HG02571 (cell line): Measurements from ENCODE around the gene CDK6.

Source experiments
- ATAC-seq: cut with Tn5 transposase; IDR thresholded peaks from one replicate; pipeline ENCODE4 v1.9.1; 2021; ENCODE audit warnings: mild to moderate bottlenecking, moderate library complexity; ENCODE audit not compliant: unreplicated experiment

Gene CDK6

DNA sequence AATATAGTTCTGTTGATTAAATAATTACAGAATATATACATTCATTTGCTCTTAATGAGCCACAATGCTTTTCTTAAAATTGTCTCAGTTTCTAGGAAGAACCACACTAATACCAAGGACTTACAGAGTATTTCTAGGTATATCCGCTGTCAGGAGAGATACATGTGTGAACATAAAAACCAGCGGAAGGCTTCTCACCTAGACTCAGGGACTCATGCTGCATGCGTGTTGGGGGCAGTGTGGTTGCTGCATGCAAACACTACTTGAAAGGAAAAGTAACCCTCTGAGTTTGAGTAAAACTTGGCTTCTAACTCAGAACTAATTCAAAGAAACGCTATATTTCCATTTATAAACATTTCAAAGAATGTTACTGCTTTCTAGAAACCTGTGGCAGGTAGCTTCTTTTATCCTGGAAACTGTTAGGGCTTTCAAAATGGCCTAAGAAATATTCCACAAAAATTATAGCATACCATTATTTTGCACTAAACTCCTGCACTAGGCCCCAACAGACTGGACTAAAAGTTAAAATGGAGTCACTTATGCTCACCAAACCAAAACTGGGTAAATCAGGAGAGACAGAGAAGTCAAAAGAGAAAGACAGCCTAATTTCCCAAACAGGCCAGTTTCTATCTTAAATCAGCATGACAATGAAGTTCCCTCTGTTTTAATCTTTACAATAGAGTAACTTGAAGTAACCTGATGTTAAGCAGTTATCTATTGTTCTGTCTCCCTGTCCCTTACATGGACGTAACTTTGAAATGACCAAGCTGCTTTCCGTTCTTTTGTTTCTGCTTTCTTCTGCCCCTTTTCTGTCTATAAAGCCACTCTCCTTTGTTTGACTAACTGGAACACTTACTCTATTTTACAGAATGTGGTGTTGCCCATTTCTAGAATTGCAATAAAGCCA lies 151.0 kb downstream of the CDK6 start:
- ATAC-seq, result no peak

DNA sequence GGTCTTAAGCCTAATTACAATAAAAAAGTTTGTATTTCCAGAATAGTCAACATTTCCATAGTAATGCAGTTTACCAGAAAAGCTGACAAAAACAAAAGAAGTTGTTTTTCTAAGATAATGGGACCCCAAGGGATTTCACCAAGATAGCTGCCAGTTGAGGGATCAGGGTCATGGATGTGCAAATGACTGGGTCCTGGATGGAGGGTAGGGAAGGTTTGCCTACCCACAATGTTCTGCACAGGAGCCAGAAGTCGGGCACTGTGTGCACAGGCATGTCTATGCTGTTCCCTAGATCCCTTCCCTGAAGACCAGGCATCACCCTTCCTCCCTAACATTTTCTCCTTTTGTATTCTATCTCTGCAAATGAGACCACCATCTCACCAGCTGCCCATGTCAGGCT lies 152.1 kb downstream of the CDK6 start:
- ATAC-seq, result no peak

DNA sequence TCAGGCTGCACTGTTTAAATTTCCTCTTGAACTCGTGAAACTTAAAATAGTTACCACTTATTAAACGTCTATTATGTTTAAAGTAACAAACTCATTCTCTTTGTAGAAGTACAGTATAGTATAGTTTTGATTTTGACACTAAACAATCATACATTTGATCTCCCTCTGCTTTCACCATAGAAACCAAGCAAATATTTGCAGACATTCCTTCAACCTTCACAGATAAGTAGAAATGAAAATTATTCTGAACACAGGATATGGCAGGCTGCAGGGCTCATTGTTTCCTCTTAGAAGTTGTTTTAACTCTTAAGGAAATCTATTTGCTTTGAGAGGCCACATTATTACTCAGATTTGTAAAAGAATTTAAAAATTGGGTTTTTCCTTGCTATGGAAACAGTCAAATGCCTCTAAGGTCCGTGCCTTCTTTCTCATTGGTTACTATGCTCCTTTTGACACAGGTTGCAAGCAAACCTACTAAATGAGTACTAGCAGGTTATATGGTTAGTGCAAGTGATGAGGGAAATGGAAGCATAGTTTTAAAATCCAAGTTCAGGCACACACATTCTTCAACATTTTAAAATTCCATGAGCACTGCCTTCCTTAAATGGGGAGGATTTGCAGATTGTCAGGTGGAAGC lies 153.4 kb downstream of the CDK6 start:
- no peak for ATAC-seq

DNA sequence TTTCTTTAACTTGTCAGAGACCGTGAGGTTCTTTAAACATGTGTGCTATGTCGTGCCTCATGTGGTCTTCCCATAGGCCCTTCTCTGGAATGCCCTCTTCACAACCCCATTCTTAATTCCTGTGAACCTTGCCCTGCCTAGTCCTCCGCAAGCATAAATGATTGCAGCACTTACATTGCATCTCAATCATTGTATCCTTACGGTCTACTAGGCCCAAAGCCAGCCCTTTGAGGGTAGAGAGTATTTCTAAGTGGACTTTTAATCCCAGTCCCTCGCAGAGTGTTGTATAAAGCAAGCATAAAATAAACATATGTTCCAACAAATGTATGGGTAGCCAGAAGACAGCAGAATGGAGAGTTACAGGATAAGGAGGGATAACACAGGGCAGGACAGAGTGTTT lies 154.0 kb downstream of the CDK6 start:
- no peak for ATAC-seq

DNA sequence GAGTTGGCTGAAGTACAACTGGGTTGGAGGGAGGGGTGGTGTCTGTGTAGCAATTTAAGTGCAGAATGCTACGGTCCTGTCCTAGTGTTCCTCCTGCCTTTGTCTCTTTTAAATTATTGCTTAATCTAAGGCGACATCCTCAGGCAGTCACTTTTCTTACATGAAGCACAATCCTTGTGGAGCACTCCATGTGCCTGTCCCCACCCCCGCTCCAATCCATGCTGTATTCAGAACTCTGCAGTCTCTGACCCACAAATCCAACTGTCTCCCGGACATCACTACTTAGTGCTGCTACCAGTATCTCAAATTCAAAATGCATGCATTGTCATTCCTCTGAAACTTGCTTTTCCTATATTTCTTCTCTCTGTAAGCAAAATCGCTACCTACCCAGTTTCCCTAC lies 154.7 kb downstream of the CDK6 start:
- no peak for ATAC-seq

DNA sequence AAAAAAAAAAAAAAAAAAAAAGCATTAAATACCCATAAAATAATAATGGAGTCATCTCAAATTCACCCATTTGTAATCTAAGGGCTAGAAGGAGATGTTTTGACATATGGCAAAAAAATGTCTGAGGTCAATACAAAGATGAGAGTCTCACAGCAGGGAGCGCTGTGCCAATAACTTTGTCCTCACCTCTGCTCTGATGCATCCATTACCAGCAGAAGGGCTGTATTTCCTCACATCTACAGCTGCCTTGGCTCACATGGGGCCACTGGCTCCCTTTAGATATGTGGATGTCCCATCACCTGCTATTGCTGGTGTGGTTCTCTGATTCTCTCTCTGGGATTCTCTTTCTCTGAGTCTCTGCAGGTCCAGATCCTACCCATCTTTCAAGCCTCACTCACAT lies 155.9 kb downstream of the CDK6 start:
- ATAC-seq, result no peak

DNA sequence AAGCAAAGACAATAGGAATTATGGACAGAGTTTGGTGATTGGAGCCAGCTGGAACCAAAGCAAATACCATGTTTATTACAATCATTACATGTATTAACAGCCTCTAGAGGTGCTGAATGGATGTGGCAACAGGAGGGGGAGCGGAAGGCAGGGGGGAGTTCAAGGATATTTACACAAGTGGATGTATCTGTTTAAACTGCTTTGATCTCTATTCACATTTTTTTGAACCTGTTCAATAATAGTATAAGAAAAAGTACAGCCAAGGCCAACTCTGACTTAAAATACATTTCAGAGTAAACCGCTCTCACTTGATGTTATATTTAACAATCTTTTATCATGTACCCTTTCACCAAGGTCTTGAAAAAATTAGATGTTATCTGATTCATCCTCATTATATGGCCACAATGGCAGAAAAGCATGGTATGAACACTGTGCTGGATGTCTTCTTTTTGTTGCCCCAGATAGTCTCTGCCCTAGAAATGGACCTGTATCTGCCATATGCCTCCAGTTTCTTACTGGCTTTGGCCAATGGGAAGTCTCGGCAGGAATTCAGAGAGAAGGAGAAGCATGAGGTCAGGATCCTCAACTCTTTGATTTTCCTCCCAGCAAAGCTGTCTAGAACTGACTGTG lies 158.0 kb downstream of the CDK6 start:
- ATAC-seq, result no peak

DNA sequence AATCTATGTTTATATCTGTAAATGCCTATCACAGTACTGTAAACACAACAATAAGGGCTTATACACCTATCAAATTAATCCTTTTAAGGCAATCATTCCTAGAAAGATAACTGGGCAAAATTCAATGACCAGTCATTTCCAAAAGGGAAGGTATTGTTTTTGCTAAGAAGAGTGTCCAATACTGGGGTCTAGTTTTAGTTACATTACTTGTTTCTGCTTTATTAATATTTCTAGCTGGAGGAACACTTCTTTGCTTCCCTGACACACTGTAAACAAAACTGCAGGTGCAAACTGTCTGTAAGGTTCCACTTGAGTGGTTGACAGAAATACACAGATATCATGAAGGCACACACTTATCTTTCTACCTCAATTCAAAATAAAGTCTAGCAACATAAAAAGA lies 162.0 kb downstream of the CDK6 start:
- ATAC-seq, result peak; percentile 63

DNA sequence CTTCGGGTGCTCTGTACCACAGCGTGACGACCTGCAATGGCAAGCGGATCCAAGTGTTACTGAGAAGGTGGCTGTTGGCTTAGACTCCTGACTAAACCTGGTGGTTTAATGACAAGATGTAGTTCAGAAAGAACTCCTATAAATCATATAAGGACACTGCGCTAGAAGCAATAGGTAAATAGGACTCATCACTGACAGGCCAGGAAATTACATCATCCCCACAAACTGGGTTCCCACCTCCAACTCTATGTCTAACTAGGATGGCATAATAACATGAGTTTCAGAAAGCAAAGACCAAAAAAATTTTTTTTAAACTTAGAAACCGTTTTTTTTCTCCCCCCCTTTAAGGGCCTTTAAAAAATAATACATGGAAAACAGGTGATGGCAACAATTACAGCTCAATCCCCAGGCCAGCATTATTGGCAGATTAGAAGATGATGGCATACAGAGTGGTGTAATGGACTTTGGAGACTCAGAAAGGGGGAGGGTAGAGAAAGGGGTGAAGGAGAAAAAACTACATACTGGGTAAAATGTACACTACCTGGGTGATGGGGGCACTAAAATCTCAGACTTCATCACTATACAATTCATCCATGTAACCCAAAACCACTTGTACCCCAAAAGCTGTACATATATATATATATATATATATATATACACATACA lies 164.7 kb downstream of the CDK6 start:
- ATAC-seq, result no peak

DNA sequence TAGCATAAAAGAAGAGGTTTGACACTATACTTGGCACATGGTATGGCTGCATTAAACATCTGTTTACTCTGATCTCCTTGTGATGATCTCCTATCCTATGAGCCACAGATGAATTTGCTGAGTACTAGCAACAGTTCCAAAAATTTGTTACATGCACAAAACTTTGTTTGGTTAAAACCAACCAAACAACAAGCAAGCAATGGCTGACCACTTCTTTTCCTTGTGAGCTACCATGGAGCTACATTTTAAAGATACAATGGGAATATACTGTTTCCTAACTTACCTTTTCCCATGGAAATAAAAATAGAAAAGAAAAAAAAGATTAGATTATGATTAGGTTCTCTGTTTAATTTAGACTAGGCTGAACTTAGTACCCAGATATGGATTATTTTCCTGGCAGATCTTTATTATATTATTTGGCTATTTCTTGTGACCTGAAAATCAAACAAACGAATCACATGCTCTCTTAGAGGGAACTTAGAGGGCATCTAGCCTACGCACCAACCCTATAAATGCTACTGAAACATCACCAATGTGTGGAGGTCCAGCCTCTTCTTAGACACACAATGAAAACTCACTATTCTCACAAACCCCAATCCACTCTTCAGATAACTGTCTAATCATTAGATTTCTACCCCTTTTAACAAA lies 166.0 kb downstream of the CDK6 start:
- no peak for ATAC-seq

DNA sequence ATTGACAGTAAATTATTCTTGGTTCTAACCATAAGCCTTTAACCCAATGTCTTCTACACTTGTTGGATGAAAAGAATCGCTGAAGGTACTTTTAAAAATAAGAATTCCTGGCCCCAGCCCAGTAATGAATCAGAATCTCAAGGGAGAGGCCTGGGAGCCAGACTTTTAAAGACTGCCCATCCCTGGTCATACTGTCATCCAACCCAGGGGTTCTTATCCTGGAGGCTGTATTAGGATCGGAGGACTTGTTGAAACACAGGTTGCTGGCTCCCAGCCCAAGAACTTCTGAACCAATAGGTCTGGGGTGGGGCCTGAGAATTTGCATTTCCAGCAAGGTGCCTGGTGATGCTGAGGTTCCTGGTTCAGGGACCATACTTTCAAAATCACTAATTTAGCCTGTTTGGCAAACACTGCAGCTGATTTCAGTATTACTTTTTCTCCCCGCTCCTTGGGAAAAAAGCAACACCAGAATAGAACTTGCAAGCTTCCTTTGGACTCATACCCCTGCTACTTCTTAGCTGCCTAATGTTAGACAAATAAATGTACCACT lies 166.7 kb downstream of the CDK6 start:
- no peak for ATAC-seq

DNA sequence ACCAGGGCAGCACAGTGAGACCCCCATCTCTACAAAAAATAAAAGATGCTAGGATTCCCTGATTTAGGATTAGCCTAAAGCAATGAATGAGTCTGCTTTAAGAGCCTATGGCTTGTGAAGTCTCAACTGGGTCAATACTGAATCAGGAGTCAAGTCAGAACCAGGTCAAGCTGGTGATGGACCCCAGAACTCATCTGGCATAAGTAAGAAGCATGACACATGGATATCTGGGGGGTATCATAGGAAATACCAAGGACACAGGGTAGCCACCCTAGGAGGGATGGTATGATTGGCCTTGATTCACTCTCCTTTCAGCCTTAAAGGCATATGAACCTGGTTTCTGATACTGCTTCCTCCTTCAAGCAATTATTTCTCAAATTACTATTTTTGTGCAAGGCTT lies 167.8 kb downstream of the CDK6 start:
- no peak for ATAC-seq

DNA sequence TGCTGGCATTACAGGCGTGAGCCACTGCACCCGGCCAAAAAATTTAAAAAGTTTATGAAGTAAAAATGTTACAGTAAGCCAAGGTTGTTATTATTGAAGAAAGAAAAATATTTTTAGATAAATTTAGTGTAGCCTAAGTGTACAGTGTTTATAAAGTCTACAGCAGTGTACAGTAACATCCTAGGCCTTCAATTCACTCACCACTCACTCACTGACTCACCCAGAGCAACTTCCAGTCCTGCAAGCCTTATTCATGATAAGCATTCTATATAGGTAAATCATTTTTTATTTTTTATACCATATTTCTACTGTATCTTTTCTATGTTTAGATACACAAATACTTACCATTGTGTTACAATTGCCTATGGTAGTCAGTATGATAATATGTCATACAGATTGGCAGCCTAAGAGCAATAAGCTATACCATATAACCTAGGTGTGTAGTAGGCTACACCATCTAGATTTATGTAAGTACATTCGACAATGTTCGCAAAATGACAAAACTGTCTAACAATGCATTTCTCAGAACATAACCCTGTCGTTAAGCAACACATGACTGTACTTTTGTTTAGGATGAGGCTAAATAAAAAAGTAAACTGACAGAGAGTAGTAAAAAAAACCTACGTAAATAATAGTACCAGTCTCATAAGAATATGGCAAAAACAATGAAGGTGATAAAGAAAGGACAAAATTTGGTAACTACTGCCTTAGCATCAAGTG lies 168.4 kb downstream of the CDK6 start:
- no peak for ATAC-seq

DNA sequence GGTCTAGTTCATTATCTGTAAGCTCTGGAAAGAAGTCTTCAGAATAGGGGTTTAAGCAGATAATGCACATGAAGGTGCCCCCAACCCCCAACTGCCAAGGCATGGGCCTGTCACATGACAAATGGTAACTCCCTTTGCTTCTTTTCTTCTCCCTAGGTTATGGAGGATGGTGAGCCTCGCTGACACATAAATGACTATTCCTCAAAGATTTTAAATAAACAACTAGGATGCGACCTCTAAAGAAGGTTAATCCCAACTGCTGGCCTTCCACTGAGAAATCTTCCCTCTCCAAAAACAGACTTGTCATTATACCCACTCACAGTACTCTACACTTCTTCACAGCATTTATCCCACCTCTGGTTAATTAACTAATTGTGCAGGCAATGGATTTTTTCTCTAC lies 170.4 kb downstream of the CDK6 start:
- ATAC-seq, result no peak

DNA sequence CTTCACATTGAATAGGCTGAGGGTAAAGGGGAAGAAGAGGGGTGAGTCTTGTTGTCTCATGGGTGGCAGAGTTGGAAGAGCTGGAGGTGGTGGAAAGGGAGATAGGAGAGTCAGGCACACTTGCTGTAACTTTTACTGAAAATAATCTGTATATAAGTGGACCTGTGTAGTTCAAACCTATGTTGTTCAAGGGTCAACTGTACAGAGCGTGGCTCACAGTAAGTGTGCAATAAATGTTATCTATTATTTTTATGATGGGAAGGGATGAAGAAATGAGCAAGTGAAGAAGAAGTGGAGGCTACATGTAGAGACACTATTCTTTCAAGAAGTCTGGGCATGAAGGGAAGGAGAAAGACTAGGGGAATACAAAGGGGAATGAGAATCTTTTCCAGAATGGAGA lies 174.7 kb downstream of the CDK6 start:
- ATAC-seq, result no peak

DNA sequence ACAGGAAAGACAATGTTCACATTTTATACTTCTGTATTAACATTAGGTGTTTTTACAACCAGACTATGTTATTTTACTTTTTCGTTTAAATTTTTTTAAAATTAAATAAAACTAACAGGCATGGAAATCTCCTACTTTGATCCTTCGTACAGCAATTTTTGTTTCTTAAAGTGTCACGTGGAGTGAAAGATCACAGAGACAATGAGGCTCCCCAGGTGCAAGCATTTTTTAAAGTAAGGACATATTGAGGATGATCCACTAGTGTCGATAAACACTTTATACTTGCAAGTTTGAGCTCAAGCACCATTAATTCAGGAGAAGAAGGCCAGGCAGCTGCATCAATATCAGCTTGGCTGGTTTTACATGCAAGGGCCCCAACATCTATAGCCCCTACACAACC lies 177.7 kb downstream of the CDK6 start:
- ATAC-seq, result no peak

DNA sequence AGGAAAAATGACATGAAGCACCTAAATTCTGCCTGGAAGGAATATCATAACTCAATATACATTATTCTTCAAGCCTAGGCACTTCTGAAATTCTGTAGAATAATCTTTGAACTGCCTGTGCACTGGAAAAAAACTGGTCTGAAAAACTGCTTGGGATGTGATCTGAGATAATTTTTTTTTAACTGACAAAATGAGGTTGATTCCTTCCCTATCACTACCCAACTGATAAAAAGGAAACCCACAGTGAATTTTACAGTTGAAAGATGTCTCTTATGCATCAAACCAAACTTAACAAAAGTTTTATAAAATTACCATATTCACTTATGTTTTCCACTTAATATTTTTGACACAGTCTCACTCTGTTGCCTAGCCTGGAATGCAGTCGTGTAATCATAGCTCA lies 179.0 kb downstream of the CDK6 start:
- ATAC-seq, result no peak

DNA sequence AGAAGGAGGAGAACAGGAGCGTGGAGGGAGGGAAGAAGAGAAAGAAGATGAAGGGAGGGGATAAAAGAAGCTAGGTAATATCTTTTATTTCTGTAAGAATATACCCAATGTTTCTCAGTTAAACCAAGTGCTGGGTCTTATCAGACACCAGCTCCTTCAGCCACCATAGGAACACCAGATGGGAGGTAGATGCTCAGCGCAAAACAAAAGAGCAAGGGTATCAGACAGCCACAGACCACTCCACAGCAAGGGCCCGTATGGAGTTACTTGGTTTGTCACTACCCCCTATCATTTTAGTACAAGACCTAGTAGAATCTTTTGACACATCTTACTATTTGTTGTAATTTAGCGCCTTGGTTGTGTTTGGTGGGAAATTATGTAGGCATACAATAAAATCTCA lies 180.3 kb downstream of the CDK6 start:
- no peak for ATAC-seq

DNA sequence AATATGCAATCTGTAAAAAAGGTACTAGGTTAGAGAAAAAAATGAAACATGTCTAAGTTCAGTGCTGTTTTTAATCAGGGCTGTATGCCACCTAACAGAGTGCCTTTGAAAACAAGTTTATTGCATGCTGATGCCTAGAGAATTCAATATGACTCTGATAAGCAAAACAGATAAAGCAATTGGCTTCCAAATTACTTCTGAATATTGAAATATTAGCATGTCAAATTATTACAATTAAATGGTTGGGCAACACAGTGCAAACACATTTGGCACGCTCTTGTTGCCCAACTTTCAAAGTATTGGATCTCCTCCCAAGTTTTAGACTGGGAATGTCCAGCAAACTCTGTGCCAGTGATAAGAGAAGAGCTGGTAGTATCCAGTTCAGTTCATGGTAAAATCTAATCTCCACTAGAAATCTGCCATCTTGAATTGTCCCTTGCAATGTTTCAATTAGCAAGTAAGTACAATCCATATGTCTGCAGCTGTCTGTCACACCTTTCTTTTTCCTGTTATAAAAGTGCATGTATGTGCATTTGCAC lies 181.0 kb downstream of the CDK6 start:
- no peak for ATAC-seq

DNA sequence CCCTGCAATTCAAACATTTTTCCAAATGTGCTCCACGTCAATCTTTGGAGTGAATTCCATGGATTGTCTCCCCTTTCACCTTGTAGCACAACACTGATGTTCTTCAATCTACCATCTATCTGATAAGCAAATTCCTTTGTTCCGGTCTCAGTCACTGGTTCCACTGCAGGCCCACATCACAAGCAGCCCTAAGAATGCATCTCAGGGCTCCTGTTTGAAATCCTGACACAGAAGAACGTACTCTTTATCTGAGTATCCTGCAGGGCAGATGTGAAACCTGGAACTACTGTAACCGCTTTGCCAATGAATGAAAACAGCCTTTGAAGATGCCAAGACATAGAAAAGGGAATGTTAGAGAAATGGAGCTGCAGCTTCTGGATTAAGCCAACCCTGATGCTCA lies 183.2 kb downstream of the CDK6 start:
- ATAC-seq, result no peak
